Stimulated activated CD4-positive, alpha-beta T cell treated with anti-CD3 and anti-CD28 coated beads, Interleukin-1b, Interleukin-23, amount 100 ng/mL, for 1 hour (primary cell): ENCODE measurements around the gene BNC2.

Source experiments
- DNase-seq, 2 donors: peaks; one replicate each; pipeline ENCODE4 v3.0.0-alpha.2; 2020; ENCODE audit warnings: low read depth in 2 of 2

Gene BNC2

DNA sequence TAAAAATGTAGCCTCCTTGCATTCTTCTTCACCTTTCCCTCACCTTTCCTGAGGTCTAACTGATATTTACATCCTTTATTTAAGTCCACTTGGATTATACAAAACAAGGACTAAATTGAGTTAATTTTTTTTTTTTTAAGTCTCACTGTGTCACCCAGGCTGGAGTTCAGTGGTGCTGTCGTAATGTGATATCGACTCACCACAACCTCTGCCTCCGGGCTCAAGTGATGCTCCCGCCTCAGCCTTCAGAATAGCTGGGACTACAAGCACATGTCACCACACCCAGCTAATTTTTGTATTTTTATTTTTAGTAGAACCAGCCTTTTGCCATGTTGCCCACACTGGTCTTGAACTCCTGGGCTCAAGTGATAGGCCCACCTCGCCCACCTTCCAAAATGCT is 195.3 kb downstream of the BNC2 start:
- DNase-seq = no peak

DNA sequence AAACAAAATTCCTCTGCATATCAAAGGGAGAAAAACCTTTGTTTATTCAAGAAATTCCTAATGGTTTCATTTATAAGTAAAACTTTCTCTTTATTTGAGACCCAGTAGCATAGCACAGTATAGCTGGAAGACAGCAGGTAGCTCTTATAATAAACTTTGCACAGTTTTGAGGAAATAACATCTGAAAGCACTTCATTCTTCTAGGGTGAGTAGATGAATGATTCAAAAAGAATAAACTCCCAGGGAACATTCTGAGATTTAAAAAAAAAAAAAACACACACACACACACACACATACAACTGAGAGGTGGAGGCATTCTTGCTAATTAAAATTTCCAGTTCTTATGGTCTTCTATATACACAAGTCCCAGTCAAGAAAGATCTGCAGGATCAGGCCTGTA is 197.3 kb downstream of the BNC2 start:
- no peak for DNase-seq

DNA sequence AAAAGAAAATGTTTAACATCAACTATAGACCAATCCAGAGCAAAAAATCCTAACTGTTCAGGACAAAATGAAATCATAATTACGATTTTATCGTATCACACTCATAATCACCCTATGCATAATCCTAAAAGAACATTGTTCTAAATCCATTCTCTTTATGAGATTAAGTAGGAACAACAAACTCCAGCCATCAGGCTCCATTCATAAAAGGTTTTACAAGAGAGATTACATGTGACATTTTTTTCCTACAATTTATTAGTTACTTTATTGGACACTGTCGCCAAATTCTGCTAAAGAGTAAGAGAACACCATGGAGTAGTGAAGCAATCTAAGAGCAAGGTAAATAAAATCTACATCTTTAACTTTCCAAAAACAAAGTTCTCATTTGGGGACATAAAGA is 198.0 kb downstream of the BNC2 start:
- no peak for DNase-seq

DNA sequence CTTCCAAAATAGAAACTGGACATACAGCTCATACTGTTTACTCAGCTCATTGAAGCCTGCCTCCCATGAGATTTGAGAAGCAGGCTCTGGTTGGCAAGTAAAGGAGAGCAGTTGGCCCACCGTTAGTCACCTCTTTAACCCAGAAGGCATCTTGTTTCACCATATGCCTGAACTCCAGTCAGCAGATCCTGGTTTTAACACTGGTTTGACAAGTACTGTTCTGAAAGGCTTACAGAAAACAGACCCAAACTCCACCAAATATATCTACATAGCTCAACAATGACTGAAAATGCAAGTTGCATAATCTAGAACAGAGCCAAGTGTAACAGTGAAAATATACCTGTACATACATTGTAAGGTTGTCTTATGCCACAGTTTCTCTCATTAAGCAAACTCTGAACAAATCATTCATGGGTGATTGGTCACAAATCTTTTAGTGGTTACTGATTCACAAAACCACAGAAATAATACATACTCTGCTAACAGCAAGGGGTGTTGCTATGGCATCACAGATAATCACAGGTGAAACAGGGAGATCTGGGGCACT is 198.8 kb downstream of the BNC2 start:
- no peak for DNase-seq

DNA sequence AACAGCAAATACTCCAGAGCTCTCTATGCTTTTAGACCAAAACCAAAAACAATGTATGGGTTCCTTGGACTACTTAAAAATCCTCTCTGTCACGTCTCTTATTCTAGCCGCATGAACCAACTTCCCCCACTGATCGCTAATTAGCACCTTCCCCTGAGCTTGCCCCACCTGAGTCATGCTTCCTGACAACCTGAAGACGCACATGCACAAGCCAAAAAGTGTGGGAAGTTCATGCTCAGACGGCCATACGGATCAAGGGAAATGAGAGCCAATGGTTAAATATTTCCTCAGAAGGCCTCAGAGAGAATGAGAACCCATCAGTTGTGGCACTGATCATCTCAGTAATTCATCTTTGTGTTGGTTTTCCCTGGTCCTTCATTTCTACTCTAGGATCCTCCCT is 199.7 kb downstream of the BNC2 start:
- DNase-seq = no peak

DNA sequence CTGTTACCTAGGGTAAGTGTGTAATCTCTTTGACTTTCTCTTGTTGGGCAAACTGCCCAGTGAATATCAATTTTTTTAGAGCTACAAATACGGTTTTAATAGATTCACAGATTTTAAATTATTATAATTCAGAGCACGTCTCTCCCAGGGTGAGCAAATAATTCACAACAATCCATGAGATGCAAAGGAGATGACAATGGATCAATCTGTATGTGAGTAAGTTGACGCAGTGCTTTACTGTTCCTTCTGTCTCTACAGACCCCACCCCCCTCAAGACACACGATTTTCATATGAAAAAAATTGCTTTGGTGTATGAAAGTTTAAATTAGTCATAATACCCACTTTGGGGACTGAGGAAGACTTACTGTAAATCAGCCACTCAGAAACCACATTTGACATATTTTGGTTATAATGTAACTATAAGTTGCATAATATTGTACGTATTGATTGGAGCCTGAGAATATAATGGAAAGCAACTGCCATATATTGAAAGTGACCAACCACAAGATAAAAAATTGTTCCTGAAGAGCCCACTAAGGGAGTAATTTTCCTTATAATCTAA is 201.7 kb downstream of the BNC2 start:
- DNase-seq = no peak

DNA sequence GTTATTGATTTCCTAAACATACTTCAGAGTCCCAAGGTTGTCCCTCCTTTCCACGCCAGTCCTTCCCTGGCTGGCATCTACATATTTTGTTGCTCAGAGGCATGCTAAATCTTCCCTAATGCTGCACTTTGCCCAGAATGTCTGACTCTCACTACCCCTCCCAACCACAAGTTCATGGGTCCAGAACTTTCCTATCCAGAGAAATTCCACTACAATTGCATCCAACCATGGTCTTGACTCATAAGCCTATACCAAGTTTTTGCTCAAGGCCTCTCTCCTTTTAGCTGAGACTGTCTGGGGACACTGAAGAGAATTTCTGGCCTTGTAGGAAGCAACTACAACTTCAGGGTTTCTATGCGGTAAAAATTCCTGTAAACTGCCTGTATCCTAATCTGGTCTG is 206.3 kb downstream of the BNC2 start:
- no peak for DNase-seq

DNA sequence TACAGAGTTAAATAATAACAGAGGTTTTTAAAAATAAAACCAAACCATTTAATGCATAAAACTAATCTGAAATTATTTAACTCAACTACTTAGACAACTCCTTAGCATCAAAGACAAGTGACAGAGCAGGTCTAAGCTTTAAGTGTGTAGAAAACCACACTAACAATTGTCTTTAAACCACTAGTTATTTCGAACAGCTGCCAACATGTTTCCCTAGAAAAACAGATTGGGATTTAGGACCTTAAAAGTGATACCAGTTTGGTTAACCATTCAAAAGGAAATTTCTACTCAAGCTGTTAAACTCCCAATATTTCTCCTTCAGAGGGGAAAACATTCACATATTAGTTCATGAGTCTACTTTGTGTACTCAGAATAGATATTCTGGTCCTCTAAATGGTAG is 208.7 kb downstream of the BNC2 start:
- DNase-seq = no peak

DNA sequence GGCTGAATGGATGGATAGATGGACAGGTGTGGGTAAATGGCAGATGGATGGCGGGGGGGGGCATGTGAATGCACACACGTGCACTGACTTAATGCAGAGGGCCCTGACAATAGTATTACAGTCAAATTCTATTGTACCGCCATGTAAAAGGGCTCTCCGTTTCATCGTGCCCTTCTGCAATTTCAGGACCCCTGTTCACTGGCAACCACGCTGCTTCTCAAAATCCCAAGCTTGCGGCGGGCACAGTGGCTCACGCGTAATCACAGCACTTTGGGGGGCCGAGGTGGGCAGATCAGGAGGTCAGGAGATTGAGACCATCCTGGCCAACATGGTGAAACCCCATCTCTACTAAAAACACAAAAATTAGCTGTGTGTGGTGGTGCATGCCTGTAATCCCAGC is 211.4 kb downstream of the BNC2 start:
- DNase-seq = no peak

DNA sequence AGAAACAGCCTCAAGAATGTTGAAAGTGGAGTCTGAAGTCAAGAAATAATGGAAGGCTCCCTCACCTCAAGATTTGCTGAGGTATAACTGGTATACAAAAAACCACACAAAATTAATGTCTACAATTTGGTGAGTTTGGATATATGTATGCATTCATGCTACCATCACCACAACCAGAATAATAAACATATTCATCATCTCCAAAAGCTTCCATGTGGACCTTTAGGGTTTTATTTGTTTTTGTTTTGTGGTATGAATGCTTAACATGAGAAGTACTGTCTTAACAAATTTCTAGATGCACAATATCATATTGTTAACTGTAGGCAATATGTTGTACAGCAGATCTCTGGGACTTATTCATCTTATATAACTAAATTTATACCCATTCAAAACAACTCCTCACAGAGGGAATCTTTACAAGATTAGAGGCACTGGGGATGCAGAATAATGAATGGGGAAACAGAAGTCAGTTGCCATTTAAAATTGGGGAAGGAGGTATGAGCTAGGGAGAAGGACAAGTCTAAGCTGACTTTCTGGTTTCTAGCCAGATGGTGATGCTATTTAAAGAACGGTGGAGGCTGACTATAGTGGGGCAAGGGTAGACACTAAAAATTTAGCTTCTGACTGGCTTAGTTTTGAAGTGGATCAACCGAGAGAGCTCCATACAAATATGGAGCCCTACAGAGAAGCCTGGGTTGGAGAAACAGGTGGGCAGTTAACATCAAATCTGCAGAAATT is 213.9 kb downstream of the BNC2 start:
- no peak for DNase-seq

DNA sequence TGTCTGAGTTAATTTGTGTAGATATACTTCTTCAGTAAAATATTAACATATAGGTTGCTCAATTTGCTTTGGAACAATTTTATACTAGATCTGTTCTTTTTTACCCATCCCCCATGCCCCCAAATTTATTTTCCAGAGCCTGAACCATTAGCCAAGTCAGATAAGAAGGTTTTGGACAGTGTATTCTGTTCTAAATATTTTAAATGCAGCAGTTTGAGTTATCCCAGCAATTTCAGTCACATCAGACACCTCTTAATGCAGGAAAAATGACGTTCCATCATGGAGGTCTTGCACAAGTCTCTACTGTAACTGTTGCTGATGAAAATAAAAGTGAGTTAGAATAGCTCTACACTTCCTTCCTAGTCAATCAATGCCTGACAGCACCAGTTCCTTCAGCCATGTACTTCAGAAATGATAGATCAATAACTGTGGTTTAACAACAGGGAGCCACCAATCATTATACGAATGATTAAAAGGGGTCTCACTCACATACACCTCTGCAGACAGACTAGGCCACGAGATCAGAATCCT is 215.8 kb downstream of the BNC2 start:
- no peak for DNase-seq

DNA sequence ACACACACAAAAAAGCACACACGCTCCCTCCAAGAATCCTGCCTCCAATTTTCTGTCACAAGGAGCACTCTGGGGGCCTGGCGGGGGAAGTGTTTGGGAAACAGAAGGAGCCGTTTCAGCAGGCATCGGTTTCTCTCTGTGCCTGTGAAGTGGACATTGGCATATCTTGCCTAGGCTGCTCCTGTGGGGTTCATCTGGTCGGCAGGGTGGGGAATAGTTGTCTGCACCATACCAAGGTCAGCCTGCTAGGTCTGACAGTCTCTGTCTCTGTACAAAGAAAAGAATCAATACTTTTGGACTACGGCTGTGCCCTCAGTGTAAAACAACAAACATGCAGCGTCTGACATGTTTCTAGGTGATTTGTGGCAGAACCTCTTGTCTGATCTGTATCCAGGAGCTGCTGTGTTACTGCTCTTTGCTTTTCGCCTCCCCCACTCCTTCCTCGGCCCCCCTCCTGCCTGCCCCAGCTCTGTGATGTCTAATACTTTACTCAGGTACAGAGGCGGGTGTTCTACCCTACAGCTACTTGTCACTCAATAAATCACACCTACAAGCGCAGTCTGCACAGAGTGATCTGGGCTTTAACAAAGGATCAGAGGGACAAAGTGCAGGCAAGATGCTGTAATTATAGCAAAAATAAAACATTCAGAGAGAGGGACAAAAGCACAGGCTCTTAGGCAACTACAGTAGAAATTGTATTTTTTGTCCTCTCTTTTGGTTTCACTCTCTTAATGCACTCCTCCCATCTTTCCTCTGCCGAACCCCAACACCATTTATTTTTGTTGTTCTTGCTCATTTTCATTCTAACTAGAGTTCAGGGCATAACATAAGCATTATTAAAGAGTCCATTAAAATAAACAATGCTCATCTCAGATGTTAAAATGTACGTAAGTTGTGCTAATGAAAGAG is 216.7 kb downstream of the BNC2 start:
- no peak for DNase-seq

DNA sequence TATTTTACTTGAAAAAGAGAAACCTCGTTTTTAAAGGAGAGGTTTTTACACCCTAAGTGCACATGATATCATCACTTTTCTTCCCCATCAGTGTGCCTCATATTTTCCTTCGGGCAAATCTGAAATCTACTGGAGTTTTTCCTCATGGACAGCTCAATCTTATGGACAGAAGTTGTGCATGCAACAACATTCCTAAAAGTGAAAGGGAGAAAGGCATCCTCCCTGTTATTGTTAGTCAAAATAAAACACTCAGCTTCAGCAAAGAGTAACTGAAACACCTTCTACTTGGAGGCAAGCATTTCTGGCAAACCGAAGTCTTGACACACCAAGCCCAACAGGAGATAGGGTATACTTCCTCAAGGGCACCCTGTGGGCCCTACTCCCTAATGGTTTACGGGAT is 217.9 kb downstream of the BNC2 start:
- no peak for DNase-seq

DNA sequence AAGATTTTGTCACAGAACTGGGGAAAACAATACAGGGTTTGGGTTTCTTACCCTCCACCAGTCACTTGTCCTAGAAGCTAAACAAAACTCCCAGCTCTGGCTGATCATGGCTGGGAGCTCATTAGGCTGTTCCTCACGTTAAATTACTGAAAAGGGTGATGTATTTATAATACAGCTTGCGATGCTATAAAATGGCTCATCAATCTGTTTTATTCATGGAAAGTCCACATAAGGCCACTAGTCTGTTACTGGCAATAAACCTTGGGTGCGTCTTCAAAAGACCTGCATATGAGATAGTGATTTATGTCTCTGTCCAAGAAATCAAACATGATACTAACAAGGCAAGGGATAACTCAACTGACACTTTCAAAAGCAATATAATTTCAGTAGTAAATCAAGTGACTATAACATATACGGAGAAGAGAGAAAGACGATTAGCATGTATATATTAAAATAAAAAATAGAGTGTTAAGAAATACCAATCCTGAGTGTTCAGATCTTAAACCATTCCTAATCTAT is 219.0 kb downstream of the BNC2 start:
- DNase-seq = no peak

DNA sequence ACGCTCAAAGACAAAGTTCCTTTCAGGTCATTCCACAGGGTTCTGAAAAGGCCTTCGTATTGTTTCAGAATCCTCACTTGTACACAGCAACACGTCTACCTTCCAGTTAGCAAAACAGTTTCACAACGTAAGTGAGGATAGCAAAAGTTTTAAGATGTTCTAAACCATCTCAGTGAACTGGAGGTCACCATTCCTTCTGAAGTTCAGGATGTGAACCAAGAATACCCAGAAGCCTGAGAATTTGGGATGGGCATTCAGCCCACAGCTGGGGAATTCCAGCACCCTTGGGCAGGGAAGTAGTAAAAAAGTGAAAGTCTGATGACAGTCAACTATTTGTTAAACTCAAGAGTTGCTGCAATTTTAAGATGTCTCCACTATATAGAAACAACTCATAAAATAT is 224.5 kb downstream of the BNC2 start:
- DNase-seq = no peak

DNA sequence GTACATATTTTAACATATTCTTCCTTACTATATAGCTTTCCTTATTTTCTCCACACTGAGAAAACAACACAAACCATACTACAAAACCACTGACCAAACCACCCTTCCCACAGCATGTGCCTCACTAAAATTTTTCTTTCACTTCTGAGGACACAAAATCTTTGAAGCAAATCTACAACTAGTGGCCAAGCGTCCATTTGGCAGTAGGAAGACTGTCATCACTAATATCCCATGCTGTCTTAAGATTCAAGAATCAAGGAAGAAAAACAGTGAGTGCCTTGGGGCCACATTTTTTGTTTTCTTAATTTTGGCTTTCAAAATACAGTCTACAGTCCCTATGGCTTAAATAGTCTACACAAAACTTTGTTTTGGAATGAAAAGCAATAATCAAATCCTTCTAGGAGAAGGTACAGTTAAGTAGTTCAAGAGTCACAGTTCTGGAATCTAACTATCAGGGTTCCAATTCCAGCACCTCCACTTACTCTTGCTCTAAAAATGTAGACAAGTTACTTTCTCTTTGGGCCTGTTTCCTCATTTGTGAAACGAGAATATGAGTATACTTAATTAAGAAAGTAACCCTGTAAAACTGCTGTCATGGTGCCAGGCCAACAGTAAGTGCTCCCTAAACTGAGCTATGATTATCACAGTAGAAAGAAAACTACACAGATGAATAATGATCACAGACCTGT is 227.9 kb downstream of the BNC2 start:
- no peak for DNase-seq

DNA sequence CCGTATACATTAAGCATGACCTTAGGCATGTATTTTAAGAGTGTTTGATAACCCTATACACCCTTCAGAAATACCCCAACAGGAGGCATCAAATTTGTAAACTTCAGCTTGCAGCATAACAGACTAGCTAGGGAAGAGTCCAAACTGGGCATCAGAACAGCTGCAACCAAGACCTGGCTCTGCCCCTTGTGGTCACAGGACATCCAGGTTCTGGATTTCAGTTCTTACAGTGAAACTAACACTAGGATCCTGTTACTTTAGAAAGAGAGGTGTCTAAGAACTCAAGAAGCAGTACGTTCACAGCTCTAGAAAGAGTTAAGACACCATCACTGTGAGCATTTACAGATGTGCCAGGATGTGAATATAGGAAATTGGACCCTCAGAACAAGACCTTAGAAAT is 229.8 kb downstream of the BNC2 start:
- no peak for DNase-seq

DNA sequence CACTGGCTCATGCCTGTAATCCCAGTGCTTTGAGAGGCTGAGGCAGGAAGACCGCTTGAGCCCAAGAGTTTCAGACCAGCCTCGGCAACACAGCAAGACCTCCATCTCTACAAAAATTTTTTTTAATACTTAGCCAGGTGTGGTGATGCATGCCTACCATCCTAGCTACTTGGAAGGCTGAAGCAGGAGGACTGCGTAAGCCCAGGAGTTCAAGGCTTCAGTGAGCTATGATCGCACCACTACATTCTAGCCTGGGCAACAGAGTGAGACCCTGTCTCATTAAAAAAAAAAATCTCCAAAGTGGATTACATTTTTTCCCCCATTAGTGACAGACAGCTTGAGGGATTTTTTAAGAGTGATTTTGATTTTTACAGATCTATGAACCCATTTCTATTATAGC is 230.8 kb downstream of the BNC2 start:
- DNase-seq = no peak

DNA sequence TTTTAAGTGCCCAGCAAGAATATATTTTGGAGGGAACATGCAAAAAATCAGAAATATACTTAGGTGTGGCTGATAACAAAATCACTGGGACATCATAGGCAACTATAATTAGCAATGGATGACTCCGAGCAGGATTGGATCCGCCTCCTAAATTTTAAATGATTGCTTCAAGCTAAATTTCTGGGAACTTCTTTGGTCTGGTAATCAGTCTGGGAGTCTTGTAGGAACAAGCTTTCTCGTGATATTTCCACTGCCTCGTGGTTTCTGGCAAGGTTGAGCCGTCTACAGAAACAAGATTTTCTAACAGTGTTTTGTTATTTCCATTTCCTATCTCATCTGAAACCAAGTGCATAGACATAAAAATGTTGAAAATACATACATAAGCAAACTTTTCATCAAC is 232.6 kb downstream of the BNC2 start:
- DNase-seq = no peak

DNA sequence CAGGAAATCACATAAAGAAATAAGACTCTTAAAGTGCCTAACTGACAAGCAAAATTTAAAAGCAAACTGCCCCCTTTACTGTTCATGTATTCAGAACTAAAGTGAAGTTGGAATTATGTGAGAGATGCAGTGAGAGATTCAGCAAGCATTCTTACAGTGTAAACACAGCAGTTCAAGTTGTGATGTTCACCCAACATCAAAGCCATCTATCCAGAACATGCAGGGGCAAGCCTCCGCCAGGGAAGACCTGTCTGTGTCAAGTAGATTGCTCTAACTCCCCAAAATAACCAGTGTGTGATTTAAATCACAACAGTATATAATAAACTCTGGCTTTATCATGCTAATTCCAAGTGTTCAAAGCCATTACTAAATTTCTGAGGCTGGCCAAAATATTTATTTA is 233.3 kb downstream of the BNC2 start:
- no peak for DNase-seq

DNA sequence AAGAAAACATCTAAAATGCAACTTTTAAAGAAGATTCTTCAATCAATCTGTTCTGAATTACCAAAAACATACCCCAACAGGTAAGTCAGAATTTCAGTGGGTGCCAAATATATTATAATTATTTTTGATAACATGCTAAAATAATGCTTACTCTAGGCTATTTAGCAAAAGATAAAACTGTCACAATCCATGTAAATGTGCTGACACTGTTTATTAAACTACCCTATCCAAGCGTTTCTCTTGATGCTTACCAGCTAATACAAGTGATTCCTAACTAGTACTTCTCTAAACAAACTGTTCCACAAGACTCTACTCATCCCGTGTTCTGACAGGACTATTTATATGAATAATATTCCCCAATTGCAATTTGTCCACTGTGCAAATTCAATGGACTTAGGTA is 236.7 kb downstream of the BNC2 start:
- DNase-seq = no peak

DNA sequence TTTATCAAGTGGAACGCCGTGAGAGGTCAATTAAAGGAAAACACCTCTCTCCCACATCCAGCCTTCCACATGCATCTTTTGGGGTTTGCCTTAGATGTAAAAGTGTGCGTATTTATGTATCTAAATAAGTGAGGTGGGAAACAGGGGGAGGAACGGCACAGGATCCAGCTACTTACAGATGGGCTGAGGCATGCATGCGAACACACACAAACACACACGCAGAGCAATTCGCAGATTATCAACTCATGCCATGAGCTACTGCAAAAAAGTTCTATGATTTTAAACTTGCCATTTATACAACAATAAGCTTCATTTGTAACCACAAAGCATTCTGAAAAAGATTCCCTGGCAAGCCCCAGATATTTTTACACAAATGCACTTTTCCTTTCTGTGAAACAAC is 242.1 kb downstream of the BNC2 start:
- DNase-seq = no peak
